Chondrocyte (in vitro differentiated cells): ENCODE measurements around the gene DOK5. TPM values are rescaled to one million over a fixed set of nuclear protein-coding genes. Genes with fewer than 3 reads are reported as not detected.

Source experiments
- DNase-seq: peaks from one replicate; pipeline ENCODE4 v3.0.0; 2021; ENCODE audit warnings: mixed read lengths, low spot score
- H3K27ac Mint-ChIP-seq: one replicate; pipeline ENCODE4 v1.8.0; 2021; ENCODE audit warnings: mild to moderate bottlenecking, moderate library complexity, mixed read lengths; ENCODE audit not compliant: unreplicated experiment
- H3K27me3 Mint-ChIP-seq: 2 replicates; pipeline ENCODE4 v1.8.0; 2021; ENCODE audit warnings: low read depth, mixed read lengths
- H3K36me3 Mint-ChIP-seq: 2 replicates; pipeline ENCODE4 v1.8.0; 2021; ENCODE audit warnings: low read depth, mixed read lengths
- H3K4me1 Mint-ChIP-seq: 2 replicates; pipeline ENCODE4 v1.8.0; 2021; ENCODE audit warnings: low read depth, mild to moderate bottlenecking, mixed read lengths
- H3K4me3 Mint-ChIP-seq: one replicate; pipeline ENCODE4 v1.8.0; 2021; ENCODE audit warnings: mild to moderate bottlenecking, moderate library complexity, mixed read lengths; ENCODE audit not compliant: unreplicated experiment
- H3K9me3 Mint-ChIP-seq: 2 replicates; pipeline ENCODE4 v1.8.0; 2021; ENCODE audit warnings: low read depth, mixed read lengths
- total RNA-seq: library from RNA; stranded (reverse); gene quantifications from 3 replicates; pipeline ENCODE4 v1.2.1, GENCODE V29; 2021
- TF ChIP-seq, protein P1 (sequence below): fragments of 200-600 bp; sonication (generic); IDR thresholded peaks from 2 replicates; pipeline ENCODE4 v1.5.0; 2021; ENCODE audit warnings: antibody characterized with exemption, mild to moderate bottlenecking, moderate library complexity

The DOK5 gene
- total RNA-seq, 1 donor from 2014 or later: 8.7 TPM

DNA sequence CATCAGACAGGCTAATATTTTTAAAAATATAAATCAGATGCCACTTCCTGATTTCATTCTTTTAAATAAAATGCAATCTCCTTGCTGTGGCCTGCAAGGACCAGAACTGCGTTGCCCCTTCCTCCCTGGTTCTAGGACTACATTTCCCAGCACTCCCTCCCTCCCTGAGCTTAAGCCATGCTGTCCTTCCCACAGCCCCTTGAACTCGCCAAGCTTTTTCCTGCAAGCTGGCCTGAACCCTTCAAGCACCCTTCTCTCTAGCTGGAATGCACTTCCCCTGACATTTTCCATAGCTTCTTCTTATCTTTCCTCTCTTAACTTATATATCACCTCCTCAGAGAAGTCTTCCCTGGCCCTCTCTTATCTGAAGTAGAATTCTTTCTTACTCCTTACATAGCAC lies 6.1 kb upstream of the DOK5 start:
- Mint-ChIP-seq H3K4me1 (no peaks in the 10 kb centered on the region), H3K27ac (no peak overlapping the region), H3K27me3 (peaks cover 5% of the 10 kb centered on the region), H3K4me3 (no peak overlapping the region), H3K9me3 (peaks cover 2% of the 10 kb centered on the region), H3K36me3 (no peaks in the 10 kb centered on the region)
- TF ChIP-seq, protein P1, sequence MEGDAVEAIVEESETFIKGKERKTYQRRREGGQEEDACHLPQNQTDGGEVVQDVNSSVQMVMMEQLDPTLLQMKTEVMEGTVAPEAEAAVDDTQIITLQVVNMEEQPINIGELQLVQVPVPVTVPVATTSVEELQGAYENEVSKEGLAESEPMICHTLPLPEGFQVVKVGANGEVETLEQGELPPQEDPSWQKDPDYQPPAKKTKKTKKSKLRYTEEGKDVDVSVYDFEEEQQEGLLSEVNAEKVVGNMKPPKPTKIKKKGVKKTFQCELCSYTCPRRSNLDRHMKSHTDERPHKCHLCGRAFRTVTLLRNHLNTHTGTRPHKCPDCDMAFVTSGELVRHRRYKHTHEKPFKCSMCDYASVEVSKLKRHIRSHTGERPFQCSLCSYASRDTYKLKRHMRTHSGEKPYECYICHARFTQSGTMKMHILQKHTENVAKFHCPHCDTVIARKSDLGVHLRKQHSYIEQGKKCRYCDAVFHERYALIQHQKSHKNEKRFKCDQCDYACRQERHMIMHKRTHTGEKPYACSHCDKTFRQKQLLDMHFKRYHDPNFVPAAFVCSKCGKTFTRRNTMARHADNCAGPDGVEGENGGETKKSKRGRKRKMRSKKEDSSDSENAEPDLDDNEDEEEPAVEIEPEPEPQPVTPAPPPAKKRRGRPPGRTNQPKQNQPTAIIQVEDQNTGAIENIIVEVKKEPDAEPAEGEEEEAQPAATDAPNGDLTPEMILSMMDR: no peak
- no peak for DNase-seq

DNA sequence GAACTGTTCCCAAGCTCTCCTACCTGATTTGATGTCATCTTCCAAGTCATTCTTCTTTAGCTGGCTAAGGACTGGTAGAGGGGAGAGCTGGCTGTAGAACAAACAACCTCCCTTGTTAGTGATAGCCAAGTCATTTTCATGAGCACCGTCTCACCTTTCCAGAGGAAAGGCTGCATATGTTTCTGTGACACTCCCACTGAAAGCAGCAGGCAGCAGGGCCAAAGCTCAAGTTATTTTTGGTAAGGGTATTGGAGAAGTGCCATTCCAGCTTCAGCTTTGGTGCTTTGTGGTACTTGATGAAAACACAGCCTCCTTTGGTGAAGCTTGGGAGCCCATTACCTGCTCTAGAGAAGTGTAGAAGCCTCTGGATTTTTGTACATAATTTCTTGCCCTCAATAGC lies 5.4 kb upstream of the DOK5 start:
- Mint-ChIP-seq H3K9me3 (peaks cover 2% of the 10 kb centered on the region), H3K4me1 (peaks cover 2% of the 10 kb centered on the region), H3K27ac (no peak overlapping the region), H3K27me3 (peaks cover 5% of the 10 kb centered on the region), H3K4me3 (no peak overlapping the region), H3K36me3 (no peaks in the 10 kb centered on the region)
- TF ChIP-seq, protein P1: no peak
- DNase-seq: no peak

DNA sequence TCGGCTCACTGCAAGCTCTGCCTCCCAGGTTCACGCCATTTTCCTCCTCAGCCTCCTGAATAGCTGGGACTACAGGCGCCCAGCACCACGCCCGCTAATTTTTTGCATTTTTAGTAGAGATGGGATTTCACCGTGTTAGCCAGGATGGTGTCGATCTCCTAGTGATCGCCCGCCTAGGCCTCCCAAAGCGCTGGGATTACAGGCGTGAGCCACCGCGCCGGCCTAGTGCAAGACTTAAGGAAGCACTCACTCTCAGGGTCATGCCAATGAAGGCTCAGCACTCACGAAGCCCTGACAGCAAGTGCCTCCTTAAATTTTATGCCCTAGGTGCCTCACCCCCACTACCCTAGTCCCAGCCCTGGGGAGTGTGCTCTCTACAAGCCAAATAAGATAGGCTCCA lies 4.7 kb upstream of the DOK5 start:
- Mint-ChIP-seq H3K4me1 (peaks cover 3% of the 10 kb centered on the region), H3K9me3 (peaks cover 2% of the 10 kb centered on the region), H3K27me3 (peaks cover 5% of the 10 kb centered on the region), H3K36me3 (no peaks in the 10 kb centered on the region), H3K4me3 (no peak overlapping the region), H3K27ac (no peak overlapping the region)
- DNase-seq: no peak
- TF ChIP-seq, protein P1: no peak

DNA sequence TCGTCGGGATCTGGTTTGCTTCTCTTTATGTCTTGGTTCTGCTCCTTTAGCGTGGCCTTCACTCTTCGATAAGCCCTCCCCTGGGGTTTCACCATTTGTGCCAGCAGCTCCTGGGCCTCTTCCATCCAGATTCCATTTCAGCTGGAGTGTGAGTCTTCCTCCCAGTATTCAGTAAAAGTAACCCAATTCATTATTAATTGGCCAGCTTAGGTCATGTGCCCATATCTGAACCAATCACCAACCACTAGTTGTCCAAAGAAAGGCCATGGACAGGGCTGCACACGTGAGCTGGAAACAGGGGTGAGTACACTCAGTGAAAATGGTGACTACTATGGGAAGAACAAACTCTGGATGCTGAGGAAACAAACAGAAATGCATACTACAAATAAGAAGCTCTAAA lies 2.8 kb upstream of the DOK5 start:
- peaks cover 22% of the 10 kb centered on the region for H3K4me1 Mint-ChIP-seq
- peaks cover 1% of the 10 kb centered on the region for H3K27me3 Mint-ChIP-seq
- H3K36me3 Mint-ChIP-seq: no peaks in the 10 kb centered on the region
- H3K9me3 Mint-ChIP-seq: peaks cover 2% of the 10 kb centered on the region
- TF ChIP-seq, protein P1: no peak
- H3K27ac Mint-ChIP-seq: no peak overlapping the region
- no peak for DNase-seq
- H3K4me3 Mint-ChIP-seq: no peak overlapping the region

DNA sequence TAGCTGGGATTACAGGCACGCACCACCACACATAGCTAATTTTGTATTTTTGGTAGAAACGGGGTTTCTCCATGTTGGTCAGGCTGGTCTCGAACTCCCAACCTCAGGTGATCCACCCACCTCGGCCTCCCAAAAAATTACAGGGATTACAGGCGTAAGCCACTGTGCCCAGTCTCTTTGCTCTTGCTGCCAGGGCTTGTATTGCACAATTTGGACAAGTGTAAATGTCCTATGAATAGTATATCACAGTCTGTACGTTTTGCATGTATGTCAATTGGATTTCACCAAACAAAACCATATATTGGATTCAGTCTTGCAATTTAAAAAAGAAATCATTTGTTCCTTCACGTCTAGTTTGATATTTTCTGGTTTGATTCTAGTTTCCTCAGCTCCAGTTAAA lies 2.1 kb upstream of the DOK5 start:
- no peak for DNase-seq
- Mint-ChIP-seq H3K27me3 (peaks cover 1% of the 10 kb centered on the region), H3K9me3 (peaks cover 2% of the 10 kb centered on the region), H3K27ac (no peak overlapping the region), H3K4me1 (peaks cover 23% of the 10 kb centered on the region), H3K4me3 (no peak overlapping the region), H3K36me3 (no peaks in the 10 kb centered on the region)
- TF ChIP-seq, protein P1: no peak
